ENCODE results near the gene TSPAN12.

Gene TSPAN12

DNA sequence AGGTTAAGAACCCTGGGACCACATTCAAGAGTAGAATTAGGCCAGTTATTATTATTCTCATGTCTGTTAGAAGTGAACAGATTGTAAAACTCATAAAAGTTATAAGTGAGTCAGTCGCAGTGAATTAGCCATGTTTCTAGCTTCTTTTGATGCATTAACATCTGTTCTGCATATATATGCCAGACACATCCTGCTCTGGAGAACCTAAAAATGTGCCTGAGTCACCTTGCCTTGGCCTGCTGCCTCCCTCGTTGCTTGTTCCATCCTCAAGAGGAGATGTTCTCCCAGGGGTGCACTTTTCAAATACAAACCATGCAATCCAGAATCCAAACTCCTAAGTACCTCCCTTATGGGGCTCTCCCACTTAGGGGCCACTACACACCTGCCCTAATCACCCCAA is 14.8 kb downstream of the TSPAN12 start:
- no peak for DNase-seq (ENCODE audit: low read depth)
- TF ChIP-seq, protein P1, sequence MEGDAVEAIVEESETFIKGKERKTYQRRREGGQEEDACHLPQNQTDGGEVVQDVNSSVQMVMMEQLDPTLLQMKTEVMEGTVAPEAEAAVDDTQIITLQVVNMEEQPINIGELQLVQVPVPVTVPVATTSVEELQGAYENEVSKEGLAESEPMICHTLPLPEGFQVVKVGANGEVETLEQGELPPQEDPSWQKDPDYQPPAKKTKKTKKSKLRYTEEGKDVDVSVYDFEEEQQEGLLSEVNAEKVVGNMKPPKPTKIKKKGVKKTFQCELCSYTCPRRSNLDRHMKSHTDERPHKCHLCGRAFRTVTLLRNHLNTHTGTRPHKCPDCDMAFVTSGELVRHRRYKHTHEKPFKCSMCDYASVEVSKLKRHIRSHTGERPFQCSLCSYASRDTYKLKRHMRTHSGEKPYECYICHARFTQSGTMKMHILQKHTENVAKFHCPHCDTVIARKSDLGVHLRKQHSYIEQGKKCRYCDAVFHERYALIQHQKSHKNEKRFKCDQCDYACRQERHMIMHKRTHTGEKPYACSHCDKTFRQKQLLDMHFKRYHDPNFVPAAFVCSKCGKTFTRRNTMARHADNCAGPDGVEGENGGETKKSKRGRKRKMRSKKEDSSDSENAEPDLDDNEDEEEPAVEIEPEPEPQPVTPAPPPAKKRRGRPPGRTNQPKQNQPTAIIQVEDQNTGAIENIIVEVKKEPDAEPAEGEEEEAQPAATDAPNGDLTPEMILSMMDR (IDR thresholded peaks at IDR 0.05; ENCODE audit: control insufficient read depth, extremely low read depth, insufficient read depth) = no peak

DNA sequence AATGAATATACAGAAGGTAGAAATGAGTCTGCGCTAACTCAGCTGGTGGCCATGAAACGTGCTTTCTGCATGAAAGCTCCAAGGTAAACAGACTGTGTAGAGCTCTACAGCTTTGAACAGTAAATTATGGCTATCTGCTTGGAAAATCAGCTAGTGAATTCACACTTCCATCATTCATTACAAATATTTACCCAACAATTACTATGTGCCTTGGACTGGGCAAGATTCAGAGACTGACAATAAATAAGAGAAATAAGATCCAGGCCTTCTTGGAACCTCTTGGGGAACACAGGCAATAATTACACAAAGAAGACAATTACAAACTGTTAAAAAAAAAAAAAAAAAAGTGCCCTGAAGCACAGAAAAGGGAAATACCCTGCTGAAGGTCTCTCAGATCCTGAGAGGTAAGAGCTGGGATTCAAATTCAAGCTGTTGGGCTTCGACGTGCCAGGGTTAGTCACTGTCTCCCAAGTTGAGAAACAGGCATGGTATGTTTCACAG is 15.8 kb downstream of the TSPAN12 start:
- TF ChIP-seq, protein P1 (IDR thresholded peaks at IDR 0.05; ENCODE audit: control insufficient read depth, extremely low read depth, insufficient read depth) = no peak
- H3K4me3 ChIP-seq (ENCODE audit: low read depth, low read length) = no peak overlapping the region
- peak; percentile 96 for DNase-seq (ENCODE audit: low read depth)

More for the DNA sequence above, 14.8 kb downstream of the TSPAN12 start:
- no peak overlapping the region for H3K4me3 ChIP-seq (ENCODE audit: low read depth, low read length)

DNA sequence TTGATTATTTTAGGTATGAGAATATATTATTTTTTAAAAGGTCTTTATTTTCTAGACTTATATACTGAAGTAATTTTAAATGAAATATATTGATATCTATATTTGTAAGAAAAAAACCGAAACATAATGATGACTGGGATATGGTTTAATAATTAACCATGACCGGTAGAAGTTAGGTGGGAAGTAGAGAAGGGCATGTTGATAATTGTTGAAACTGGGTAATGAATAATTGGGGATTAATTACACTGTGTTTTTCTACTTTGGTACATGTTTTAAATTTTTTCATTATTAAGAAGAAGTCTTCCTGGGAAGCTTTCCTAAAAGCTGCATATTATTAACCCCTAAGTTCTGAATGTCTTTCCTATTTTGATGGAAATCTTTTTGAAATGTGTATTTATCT is 16.3 kb downstream of the TSPAN12 start:
- TF ChIP-seq, protein P1 (IDR thresholded peaks at IDR 0.05; ENCODE audit: control insufficient read depth, extremely low read depth, insufficient read depth) = no peak
- DNase-seq (ENCODE audit: low read depth) = no peak
- H3K4me3 ChIP-seq (ENCODE audit: low read depth, low read length) = no peak overlapping the region

DNA sequence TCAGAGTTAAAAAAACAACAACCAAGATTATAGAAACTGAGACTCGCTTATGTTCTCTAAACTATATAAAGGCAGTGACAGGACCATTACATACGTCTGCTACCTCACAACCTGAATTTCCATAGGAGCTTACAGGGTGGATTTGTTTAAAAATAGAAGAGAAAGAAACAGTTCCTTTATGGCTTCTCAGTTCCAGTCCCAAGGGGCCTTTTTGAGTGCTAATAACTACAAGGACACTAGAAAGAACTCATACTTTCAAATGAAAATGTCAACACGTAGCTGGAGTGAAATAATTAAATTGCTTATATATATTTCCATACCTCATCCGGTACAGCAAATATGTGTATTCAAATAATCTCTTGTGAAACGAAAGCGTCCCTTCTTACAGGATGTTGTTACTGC is 19.7 kb downstream of the TSPAN12 start:
- no peak for DNase-seq (ENCODE audit: low read depth)
- no peak overlapping the region for H3K4me3 ChIP-seq (ENCODE audit: low read depth, low read length)
- TF ChIP-seq, protein P1 (IDR thresholded peaks at IDR 0.05; ENCODE audit: control insufficient read depth, extremely low read depth, insufficient read depth) = no peak

DNA sequence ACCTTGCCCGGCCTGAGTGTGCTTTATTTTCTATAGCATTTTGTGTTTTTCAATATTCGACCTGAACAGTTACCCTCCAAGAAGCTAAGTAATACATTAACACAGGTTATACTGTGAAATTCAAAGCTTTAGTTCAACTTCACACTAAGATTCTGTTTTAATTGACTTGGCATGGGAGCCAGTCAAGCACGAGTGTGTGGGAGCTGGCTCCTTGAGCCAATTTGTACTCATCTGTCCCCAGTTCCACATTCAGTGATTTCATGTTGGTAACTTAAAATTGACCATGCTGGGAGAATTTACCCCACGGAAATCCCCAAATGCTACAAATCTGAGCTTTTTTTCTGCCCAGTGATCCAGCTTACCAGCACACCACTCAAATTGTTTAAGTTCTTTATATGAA is 20.3 kb downstream of the TSPAN12 start:
- no peak overlapping the region for H3K4me3 ChIP-seq (ENCODE audit: low read depth, low read length)
- no peak for DNase-seq (ENCODE audit: low read depth)
- TF ChIP-seq, protein P1 (IDR thresholded peaks at IDR 0.05; ENCODE audit: control insufficient read depth, extremely low read depth, insufficient read depth) = no peak

DNA sequence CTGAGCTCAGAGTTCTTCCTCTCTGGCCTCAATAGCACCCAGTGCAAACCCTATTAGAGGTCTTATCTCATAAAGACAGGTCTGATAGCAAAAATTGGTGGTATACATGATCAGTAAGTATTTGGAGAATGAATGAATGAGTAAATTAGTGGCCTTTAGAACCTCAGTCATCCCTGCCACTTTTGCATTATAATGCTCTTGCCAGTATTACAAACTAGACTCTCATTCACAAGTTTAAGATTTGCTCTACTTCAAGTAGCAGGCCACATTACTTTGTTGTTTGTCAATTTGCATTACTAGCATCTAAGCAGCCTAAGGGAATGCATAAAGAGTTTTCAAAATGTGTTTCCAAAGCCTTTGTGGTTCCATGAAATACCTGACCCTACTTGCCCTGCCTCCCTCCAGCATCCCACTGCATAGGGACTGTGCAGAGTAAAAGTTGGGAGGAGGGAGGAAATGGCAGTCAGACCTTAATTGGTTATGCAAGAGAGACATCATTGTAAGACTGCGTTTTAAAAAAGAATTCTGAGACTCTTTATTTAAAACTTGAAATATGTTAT is 21.3 kb downstream of the TSPAN12 start:
- TF ChIP-seq, protein P1 (IDR thresholded peaks at IDR 0.05; ENCODE audit: control insufficient read depth, extremely low read depth, insufficient read depth) = no peak
- no peak overlapping the region for H3K4me3 ChIP-seq (ENCODE audit: low read depth, low read length)
- DNase-seq (ENCODE audit: low read depth) = no peak

DNA sequence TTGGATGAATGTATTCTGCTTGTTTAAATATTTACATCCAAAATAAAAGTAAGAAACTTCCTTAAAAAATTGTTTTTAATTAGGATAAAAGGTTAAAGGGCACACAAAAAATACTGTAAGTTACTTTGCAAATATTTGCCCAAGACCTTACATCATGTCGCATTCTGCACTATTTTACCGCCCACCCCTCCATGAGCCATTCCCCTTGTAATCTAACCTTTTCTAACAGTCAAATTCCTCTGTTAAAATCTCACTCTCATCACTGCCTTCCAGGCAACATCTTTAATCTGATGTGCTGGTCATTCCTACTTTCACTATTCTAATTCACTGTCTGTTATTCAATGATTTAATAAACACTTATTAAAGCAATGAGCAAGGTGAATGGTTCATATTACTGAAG is 23.2 kb downstream of the TSPAN12 start:
- TF ChIP-seq, protein P1 (IDR thresholded peaks at IDR 0.05; ENCODE audit: control insufficient read depth, extremely low read depth, insufficient read depth) = no peak
- DNase-seq (ENCODE audit: low read depth) = no peak
- H3K4me3 ChIP-seq (ENCODE audit: low read depth, low read length) = no peak overlapping the region
